KMS-11 (cell line): ENCODE results near the gene SMOC2.

Experiments used
- H2AFZ ChIP-seq: fragments of 200-600 bp; sonication (generic); 2 replicates; pipeline ENCODE4 v1.6.1; 2016; ENCODE audit warnings: antibody characterized with exemption, mixed run types, low read depth
- H3K27ac ChIP-seq: fragments of 200-600 bp; sonication (generic); 2 replicates; pipeline ENCODE4 v1.6.1; 2016; ENCODE audit warnings: mild to moderate bottlenecking, mixed run types
- H3K27me3 ChIP-seq: fragments of 200-600 bp; sonication (generic); 2 replicates; pipeline ENCODE4 v1.6.1; 2017; ENCODE audit warnings: mild to moderate bottlenecking, low read depth, mixed run types, moderate library complexity; ENCODE audit not compliant: insufficient read depth
- H3K36me3 ChIP-seq: fragments of 200-600 bp; sonication (generic); 2 replicates; pipeline ENCODE4 v1.6.1; 2017; ENCODE audit warnings: mild to moderate bottlenecking, mixed run types; ENCODE audit not compliant: insufficient read depth
- H3K4me1 ChIP-seq: fragments of 200-600 bp; sonication (generic); 2 replicates; pipeline ENCODE4 v1.6.1; 2016; ENCODE audit warnings: mild to moderate bottlenecking, low read depth, mixed run types; ENCODE audit not compliant: poor library complexity, severe bottlenecking
- H3K4me2 ChIP-seq: fragments of 200-600 bp; sonication (generic); 2 replicates; pipeline ENCODE4 v1.7.0; 2016; ENCODE audit warnings: mild to moderate bottlenecking, mixed run types
- H3K4me3 ChIP-seq: fragments of 200-600 bp; sonication (generic); IDR thresholded peaks from 2 replicates; pipeline ENCODE4 v1.6.1; 2017; ENCODE audit warnings: low read depth, low read length, mixed read lengths; ENCODE audit not compliant: insufficient read depth
- H3K79me2 ChIP-seq: fragments of 200-600 bp; sonication (generic); 2 replicates; pipeline ENCODE4 v1.6.1; 2016; ENCODE audit warnings: low read depth, mixed run types; ENCODE audit not compliant: insufficient read depth
- H3K9ac ChIP-seq: fragments of 200-600 bp; sonication (generic); 2 replicates; pipeline ENCODE4 v1.6.1; 2016; ENCODE audit warnings: mild to moderate bottlenecking, mixed run types
- H4K20me1 ChIP-seq: fragments of 200-600 bp; sonication (generic); 2 replicates; pipeline ENCODE4 v1.6.1; 2016; ENCODE audit warnings: mild to moderate bottlenecking, mixed run types; ENCODE audit not compliant: insufficient read depth
- CTCF ChIP-seq: fragments of 200-600 bp; sonication (generic); conservative IDR thresholded peaks from 2 replicates; pipeline ENCODE4 v1.6.1; 2017; ENCODE audit warnings: low read depth, mild to moderate bottlenecking, antibody characterized with exemption, low read length, moderate library complexity, mixed read lengths

SMOC2 gene

GRCh38 chr6:168441434-168442391 lies 729 bp downstream of the SMOC2 start:
- no peaks in the 10 kb centered on the region for H4K20me1 ChIP-seq
- H2AFZ ChIP-seq, result no peak overlapping the region
- no peaks in the 10 kb centered on the region for H3K79me2 ChIP-seq
- H3K27me3 ChIP-seq, result no peaks in the 10 kb centered on the region
- H3K4me3 ChIP-seq, result no peak overlapping the region
- no peak overlapping the region for H3K27ac ChIP-seq
- no peaks in the 10 kb centered on the region for H3K4me1 ChIP-seq
- no peak overlapping the region for H3K9ac ChIP-seq
- H3K4me2 ChIP-seq, result no peak overlapping the region
- H3K36me3 ChIP-seq, result no peaks in the 10 kb centered on the region
- no peak for TF ChIP-seq CTCF

- Histone ChIP-seq H3K4me2 (no peak overlapping the region), H3K27ac (no peak overlapping the region), H3K36me3 (no peaks in the 10 kb centered on the region), H4K20me1 (no peaks in the 10 kb centered on the region), H3K27me3 (no peaks in the 10 kb centered on the region), H3K79me2 (no peaks in the 10 kb centered on the region), H3K9ac (no peak overlapping the region), H2AFZ (no peak overlapping the region), H3K4me1 (no peaks in the 10 kb centered on the region), H3K4me3 (no peak overlapping the region)
- TF ChIP-seq CTCF, result no peak
Measured at GRCh38 chr6:168442646-168443045, 1.7 kb downstream of the SMOC2 start.

- Histone ChIP-seq H3K9ac (no peak overlapping the region), H3K27ac (no peak overlapping the region), H3K27me3 (no peaks in the 10 kb centered on the region), H4K20me1 (no peaks in the 10 kb centered on the region), H3K79me2 (no peaks in the 10 kb centered on the region), H3K4me2 (no peak overlapping the region), H3K4me1 (no peaks in the 10 kb centered on the region), H3K36me3 (no peaks in the 10 kb centered on the region), H2AFZ (no peak overlapping the region), H3K4me3 (no peak overlapping the region)
- TF ChIP-seq CTCF, result no peak
Measured at GRCh38 chr6:168447282-168447681, 6.3 kb downstream of the SMOC2 start.

GRCh38 chr6:168447700-168448099 lies 6.7 kb downstream of the SMOC2 start:
- no peak overlapping the region for H3K4me2 ChIP-seq
- H3K27ac ChIP-seq, result no peak overlapping the region
- no peaks in the 10 kb centered on the region for H3K4me1 ChIP-seq
- H3K27me3 ChIP-seq, result no peaks in the 10 kb centered on the region
- no peak overlapping the region for H3K4me3 ChIP-seq
- no peaks in the 10 kb centered on the region for H4K20me1 ChIP-seq
- no peak for TF ChIP-seq CTCF
- H3K79me2 ChIP-seq, result no peaks in the 10 kb centered on the region
- H3K9ac ChIP-seq, result no peak overlapping the region
- H3K36me3 ChIP-seq, result no peaks in the 10 kb centered on the region
- no peak overlapping the region for H2AFZ ChIP-seq
